NCI-H345 (cell line): Measurements from ENCODE around the gene GOLPH3.
A peak's percentile ranks its signal among the peaks of the same experiment; 100 is the strongest.
"Not testable (repeated sequence)": the region's sequence is repeated elsewhere in the genome, so short reads cannot be mapped to it uniquely, and the experiment has no call there.

Experiments used
- DNase-seq: peaks from one replicate; lab custom pipeline; 2025; lab: John Stamatoyannopoulos, UW

Gene GOLPH3

GRCh38 chr5:32174011-32174870 lies at the start of gene GOLPH3:
TSS of gene GOLPH3 (minus strand) at chr5:32174319. CDS start at chr5:32174034, 285 bp downstream.
- DNase-seq, result peak; percentile 92

GRCh38 chr5:32222723-32223470 lies 48.8 kb upstream of the GOLPH3 start:
- peak; percentile 81 for DNase-seq

GRCh38 chr5:32217886-32218396 lies 43.8 kb upstream of the GOLPH3 start:
- peak; percentile 59 for DNase-seq

GRCh38 chr5:32214344-32214743 lies 40.2 kb upstream of the GOLPH3 start:
- not testable (repeated sequence) for DNase-seq

- peak; percentile 22 for DNase-seq
Measured at GRCh38 chr5:32210151-32210550, 36.0 kb upstream of the GOLPH3 start.

- DNase-seq, result not testable (repeated sequence)
Measured at GRCh38 chr5:32208837-32209236, 34.7 kb upstream of the GOLPH3 start.

- no peak for DNase-seq
Measured at GRCh38 chr5:32207355-32207634, 33.2 kb upstream of the GOLPH3 start.

GRCh38 chr5:32206509-32207354 lies 32.6 kb upstream of the GOLPH3 start:
- DNase-seq, result no peak

GRCh38 chr5:32206053-32206452 lies 31.9 kb upstream of the GOLPH3 start:
- no peak for DNase-seq

GRCh38 chr5:32202394-32202793 lies 28.3 kb upstream of the GOLPH3 start:
- DNase-seq, result no peak

- no peak for DNase-seq
Measured at GRCh38 chr5:32201122-32201753, 27.1 kb upstream of the GOLPH3 start.

- DNase-seq, result no peak
Measured at GRCh38 chr5:32197032-32197431, 22.9 kb upstream of the GOLPH3 start.

- no peak for DNase-seq
Measured at GRCh38 chr5:32195265-32195664, 21.1 kb upstream of the GOLPH3 start.

GRCh38 chr5:32193591-32193990 lies 19.5 kb upstream of the GOLPH3 start:
- peak; percentile 98 for DNase-seq

- no peak for DNase-seq
Measured at GRCh38 chr5:32190095-32190494, 16.0 kb upstream of the GOLPH3 start.

GRCh38 chr5:32187675-32188074 lies 13.6 kb upstream of the GOLPH3 start:
- DNase-seq, result no peak

GRCh38 chr5:32182463-32183063 lies 8.4 kb upstream of the GOLPH3 start:
- no peak for DNase-seq

- DNase-seq, result peak; percentile 82
Measured at GRCh38 chr5:32173267-32174010, 680 bp downstream of the GOLPH3 start.

GRCh38 chr5:32172923-32173266 lies 1.2 kb downstream of the GOLPH3 start:
- no peak for DNase-seq

GRCh38 chr5:32172186-32172911 lies 1.8 kb downstream of the GOLPH3 start:
- DNase-seq, result peak; percentile 37
